ENCODE measurements around the gene PRKX. TPM values are rescaled to one million over a fixed set of nuclear protein-coding genes. Genes with fewer than 3 reads are reported as not detected.
"Not testable (repeated sequence)": the region's sequence is repeated elsewhere in the genome, so short reads cannot be mapped to it uniquely, and the experiment has no call there.

PRKX gene
- total RNA-seq, 2 experiments from 2014 or later = 89.5 to 90.9 TPM

- H3K9me3 Mint-ChIP-seq; CTCF ChIA-PET; H3K4me3 Mint-ChIP-seq; H3K27me3 Mint-ChIP-seq; intact Hi-C loops (cut with micrococcal nuclease); DNase-seq; POLR2A ChIA-PET: not testable (repeated sequence)
- Mint-ChIP-seq H3K27ac (peak overlapping the region; percentile 73), H3K36me3 (peaks cover 28% of the 10 kb centered on the region), H3K4me1 (ENCODE audit: low read depth) (peaks cover 68% of the 10 kb centered on the region)
Observed at GRCh38 chrX:3703251-3703650, 10.2 kb downstream of the PRKX start.

DNA sequence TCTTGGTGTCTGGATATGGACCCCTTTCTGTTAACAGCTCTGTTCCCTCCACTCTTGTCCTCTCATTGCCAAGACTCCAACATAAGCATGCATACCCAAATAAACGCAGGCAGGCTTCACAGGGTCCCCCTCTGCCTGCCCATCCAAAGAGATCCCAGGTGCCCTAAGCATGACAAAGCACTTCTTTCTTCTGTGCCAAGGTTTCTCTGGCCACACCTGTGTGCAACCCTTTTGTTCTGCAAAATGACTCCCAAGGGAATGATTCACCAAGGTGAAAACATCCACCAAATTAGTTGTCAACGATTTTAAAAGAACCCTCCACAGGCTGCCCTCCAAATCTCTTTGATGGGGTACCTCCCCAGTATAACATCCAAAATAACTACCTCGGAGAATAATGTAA is 11.4 kb downstream of the PRKX start:
- H3K9me3 Mint-ChIP-seq; intact Hi-C loops (cut with micrococcal nuclease); CTCF ChIA-PET; H3K27me3 Mint-ChIP-seq; H3K4me3 Mint-ChIP-seq; DNase-seq: not testable (repeated sequence)
- Mint-ChIP-seq H3K4me1 (ENCODE audit: low read depth) (peaks cover 64% of the 10 kb centered on the region), H3K36me3 (peaks cover 27% of the 10 kb centered on the region), H3K27ac (peak overlapping the region; percentile 86)
- POLR2A ChIA-PET = interaction anchor here (1.1 kb wide), 1 partner anchor 10 kb away, joined by 3 read pairs; no protein-coding TSS in a partner anchor

GRCh38 chrX:3701445-3701928 is 12.0 kb downstream of the PRKX start:
- H3K27me3 Mint-ChIP-seq = not testable (repeated sequence)
- POLR2A ChIA-PET = interaction anchor here (1.1 kb wide), 1 partner anchor 10 kb away, joined by 3 read pairs; no protein-coding TSS in a partner anchor
- H3K4me1 Mint-ChIP-seq (ENCODE audit: low read depth) = peaks cover 60% of the 10 kb centered on the region

DNA sequence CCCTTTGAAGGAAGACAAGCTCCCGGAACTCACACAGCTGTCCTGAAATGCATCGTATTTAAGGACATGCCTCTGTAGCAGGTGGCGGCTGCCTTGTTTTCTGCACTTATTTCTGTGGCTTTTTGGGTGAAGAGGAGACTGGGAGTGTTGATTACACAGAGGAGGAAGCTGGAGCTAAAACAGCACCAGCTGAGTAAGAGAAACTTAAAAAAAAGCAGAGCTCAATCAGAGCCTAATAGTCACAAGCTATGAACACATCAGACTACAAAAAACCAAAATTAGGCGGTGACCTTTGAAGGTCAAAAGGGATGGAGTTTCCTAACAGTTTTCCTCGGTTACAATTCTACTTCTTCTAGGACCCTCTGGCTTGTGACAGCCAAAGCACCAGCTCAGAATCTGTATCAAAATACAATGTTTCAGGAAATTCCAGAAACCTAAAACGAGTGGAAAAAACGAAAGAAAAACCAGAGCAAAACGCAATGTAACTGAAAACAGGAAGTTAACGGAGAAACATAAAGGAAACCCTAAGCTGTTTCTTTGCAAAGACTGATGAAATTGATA is 13.5 kb downstream of the PRKX start:
- no peak for DNase-seq
- H3K9me3 Mint-ChIP-seq = no peaks in the 10 kb centered on the region
- peak overlapping the region; percentile 91 for H3K27ac Mint-ChIP-seq
- H3K36me3 Mint-ChIP-seq = peaks cover 17% of the 10 kb centered on the region
- H3K27me3 Mint-ChIP-seq = no peaks in the 10 kb centered on the region
- H3K4me3 Mint-ChIP-seq = peak overlapping the region; percentile 76
- H3K4me1 Mint-ChIP-seq (ENCODE audit: low read depth) = peaks cover 61% of the 10 kb centered on the region
- intact Hi-C loops (cut with micrococcal nuclease) = no loop called here
- CTCF ChIA-PET = interaction anchor here (1.3 to 1.6 kb wide), 3 partner anchors 12 to 112 kb away, joined by 3 to 7 read pairs (median 5); no protein-coding TSS in a partner anchor
- POLR2A ChIA-PET = no interaction called here

More at GRCh38 chrX:3701445-3701928, 12.0 kb downstream of the PRKX start:
- DNase-seq; CTCF ChIA-PET; intact Hi-C loops (cut with micrococcal nuclease); H3K9me3 Mint-ChIP-seq: not testable (repeated sequence)
- Mint-ChIP-seq H3K36me3 (peaks cover 23% of the 10 kb centered on the region), H3K4me3 (peak overlapping the region; percentile 37), H3K27ac (peak overlapping the region; percentile 91)

DNA sequence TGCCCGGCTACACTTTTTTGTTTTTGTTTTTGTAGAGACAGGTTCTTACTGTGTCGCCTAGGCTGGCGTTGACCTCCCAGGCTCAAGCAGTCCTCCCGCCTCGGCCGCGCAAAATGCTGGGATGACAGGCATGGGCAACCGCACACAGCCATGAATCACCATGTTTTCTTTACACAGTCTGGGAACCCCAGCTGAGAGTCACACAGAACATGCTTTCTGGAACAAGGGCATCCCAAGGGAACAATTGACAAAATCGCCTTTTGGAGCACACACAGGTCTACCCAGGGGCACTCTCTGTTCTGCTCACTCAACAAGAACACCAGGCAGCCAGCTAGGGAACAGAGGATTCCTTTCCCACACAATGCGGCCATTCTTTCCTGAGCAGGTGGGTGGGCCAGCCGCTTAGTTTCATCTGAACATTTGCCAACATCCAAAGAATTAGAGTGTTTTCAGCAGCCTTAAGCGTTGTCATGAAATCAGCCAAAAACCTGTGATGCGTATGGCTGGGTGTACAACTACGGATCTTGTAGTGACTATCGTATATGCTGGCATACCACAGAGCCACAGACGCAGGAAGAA is 15.7 kb downstream of the PRKX start:
- Mint-ChIP-seq H3K4me1 (ENCODE audit: low read depth) (peaks cover 55% of the 10 kb centered on the region), H3K4me3 (no peak overlapping the region), H3K27me3 (no peaks in the 10 kb centered on the region), H3K36me3 (peaks cover 4% of the 10 kb centered on the region), H3K9me3 (no peaks in the 10 kb centered on the region), H3K27ac (peak overlapping the region; percentile 42)
- intact Hi-C loops (cut with micrococcal nuclease) = no loop called here
- ChIA-PET POLR2A (no interaction called here), CTCF (no interaction called here)
- no peak for DNase-seq

GRCh38 chrX:3697220-3697684 is 16.2 kb downstream of the PRKX start:
- Mint-ChIP-seq H3K4me1 (ENCODE audit: low read depth) (peaks cover 53% of the 10 kb centered on the region), H3K4me3 (no peak overlapping the region), H3K36me3 (peaks cover 4% of the 10 kb centered on the region), H3K9me3 (no peaks in the 10 kb centered on the region), H3K27ac (peak overlapping the region; percentile 14), H3K27me3 (no peaks in the 10 kb centered on the region)
- ChIA-PET CTCF (no interaction called here), POLR2A (no interaction called here)
- intact Hi-C loops (cut with micrococcal nuclease) = no loop called here
- no peak for DNase-seq

DNA sequence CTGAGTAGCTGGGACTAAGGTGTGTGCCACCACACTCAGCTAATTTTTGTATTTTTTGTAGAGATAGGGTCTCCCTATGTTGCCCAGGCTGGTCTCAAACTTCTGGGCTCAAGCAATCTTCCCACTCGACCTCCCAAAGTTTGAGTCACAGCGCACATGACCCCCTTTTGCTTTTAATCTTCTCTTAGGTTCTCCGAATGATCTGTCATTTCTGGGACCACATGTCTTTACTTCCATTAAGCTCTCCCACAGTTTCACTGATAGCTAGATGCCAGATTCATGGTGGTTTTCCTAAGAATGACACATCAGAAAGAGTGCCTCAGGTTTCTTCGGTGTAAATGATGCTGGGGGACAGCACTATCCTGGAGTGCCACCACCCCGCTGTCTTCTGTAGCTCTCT is 17.9 kb downstream of the PRKX start:
- Mint-ChIP-seq H3K27me3 (no peaks in the 10 kb centered on the region), H3K9me3 (no peaks in the 10 kb centered on the region), H3K4me3 (no peak overlapping the region), H3K4me1 (ENCODE audit: low read depth) (peaks cover 50% of the 10 kb centered on the region), H3K36me3 (peaks cover 2% of the 10 kb centered on the region), H3K27ac (peak overlapping the region; percentile 67)
- intact Hi-C loops (cut with micrococcal nuclease) = no loop called here
- ChIA-PET CTCF (no interaction called here), POLR2A (interaction anchor here (0.6 to 1.0 kb wide), 2 partner anchors 16 to 43 kb away, joined by 3 to 4 read pairs; no protein-coding TSS in a partner anchor)
- no peak for DNase-seq

DNA sequence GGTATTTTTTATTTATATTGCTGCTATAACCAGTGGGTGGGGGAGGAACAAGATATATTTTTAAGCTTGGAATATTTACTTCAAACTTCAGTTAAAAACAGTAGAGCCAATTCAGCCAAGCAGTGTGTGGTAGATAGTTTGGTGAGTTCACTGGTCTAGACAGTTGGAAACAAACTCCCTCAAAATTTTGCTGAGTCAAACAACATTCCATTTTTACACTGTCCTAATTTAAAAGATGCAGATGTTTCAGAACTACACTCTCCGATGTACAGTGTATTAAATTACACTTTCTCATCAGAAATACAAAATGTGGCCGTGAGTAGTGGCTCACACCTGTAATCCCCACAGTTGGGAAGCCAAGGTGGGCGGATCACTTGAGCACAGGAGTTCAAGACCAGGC is 23.3 kb downstream of the PRKX start:
- no peaks in the 10 kb centered on the region for H3K36me3 Mint-ChIP-seq
- no peak overlapping the region for H3K27ac Mint-ChIP-seq
- peaks cover 36% of the 10 kb centered on the region for H3K4me1 Mint-ChIP-seq (ENCODE audit: low read depth)
- H3K4me3 Mint-ChIP-seq = no peak overlapping the region
- ChIA-PET POLR2A (no interaction called here), CTCF (no interaction called here)
- DNase-seq = no peak
- H3K27me3 Mint-ChIP-seq = no peaks in the 10 kb centered on the region
- intact Hi-C loops (cut with micrococcal nuclease) = no loop called here
- H3K9me3 Mint-ChIP-seq = no peaks in the 10 kb centered on the region

- peaks cover 31% of the 10 kb centered on the region for H3K4me1 Mint-ChIP-seq (ENCODE audit: low read depth)
- H3K4me3 Mint-ChIP-seq; H3K27me3 Mint-ChIP-seq; POLR2A ChIA-PET; H3K9me3 Mint-ChIP-seq; H3K36me3 Mint-ChIP-seq; DNase-seq; CTCF ChIA-PET; intact Hi-C loops (cut with micrococcal nuclease); H3K27ac Mint-ChIP-seq: not testable (repeated sequence)
Observed at GRCh38 chrX:3683236-3683635, 30.2 kb downstream of the PRKX start.

DNA sequence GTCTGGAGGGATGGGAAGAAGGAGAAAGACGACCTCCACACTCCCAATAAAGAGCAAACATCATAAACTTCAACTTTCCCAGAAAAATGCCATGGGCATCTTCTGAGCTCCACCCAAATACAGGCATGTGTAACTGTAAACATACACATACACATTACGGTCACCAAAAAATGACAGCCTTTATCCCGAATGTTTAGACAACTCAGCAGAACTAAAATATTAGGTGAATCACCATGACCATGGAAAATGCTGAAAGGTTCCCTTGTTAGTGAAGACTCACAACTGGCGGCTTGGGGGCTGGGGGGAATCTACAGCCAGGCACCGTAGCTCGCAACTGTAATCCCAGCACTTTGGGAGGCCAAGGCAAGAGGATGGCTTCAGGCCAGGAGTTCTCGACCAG is 33.0 kb downstream of the PRKX start:
- no peak for DNase-seq
- Mint-ChIP-seq H3K27me3 (no peaks in the 10 kb centered on the region), H3K27ac (no peak overlapping the region), H3K9me3 (no peaks in the 10 kb centered on the region), H3K4me1 (ENCODE audit: low read depth) (peaks cover 31% of the 10 kb centered on the region), H3K36me3 (peaks cover 6% of the 10 kb centered on the region), H3K4me3 (no peak overlapping the region)
- intact Hi-C loops (cut with micrococcal nuclease) = no loop called here
- CTCF ChIA-PET = no interaction called here
- POLR2A ChIA-PET = no interaction called here

GRCh38 chrX:3679669-3680068 is 33.8 kb downstream of the PRKX start:
- intact Hi-C loops (cut with micrococcal nuclease) = no loop called here

GRCh38 chrX:3678328-3678727 is 35.1 kb downstream of the PRKX start:
- Mint-ChIP-seq H3K27me3 (no peaks in the 10 kb centered on the region), H3K4me3 (no peak overlapping the region), H3K27ac (no peak overlapping the region), H3K36me3 (peaks cover 15% of the 10 kb centered on the region), H3K9me3 (no peaks in the 10 kb centered on the region), H3K4me1 (ENCODE audit: low read depth) (peaks cover 29% of the 10 kb centered on the region)
- DNase-seq = no peak
- CTCF ChIA-PET = no interaction called here
- POLR2A ChIA-PET = no interaction called here
- intact Hi-C loops (cut with micrococcal nuclease) = no loop called here

More at GRCh38 chrX:3679669-3680068, 33.8 kb downstream of the PRKX start:
- no peaks in the 10 kb centered on the region for H3K9me3 Mint-ChIP-seq
- peaks cover 8% of the 10 kb centered on the region for H3K36me3 Mint-ChIP-seq
- POLR2A ChIA-PET = no interaction called here
- no peak overlapping the region for H3K27ac Mint-ChIP-seq
- CTCF ChIA-PET = no interaction called here
- peaks cover 29% of the 10 kb centered on the region for H3K4me1 Mint-ChIP-seq (ENCODE audit: low read depth)
- no peak overlapping the region for H3K4me3 Mint-ChIP-seq
- no peak for DNase-seq
- no peaks in the 10 kb centered on the region for H3K27me3 Mint-ChIP-seq

- intact Hi-C loops (cut with micrococcal nuclease) = no loop called here
- Mint-ChIP-seq H3K4me3 (no peak overlapping the region), H3K27me3 (no peaks in the 10 kb centered on the region), H3K36me3 (peaks cover 24% of the 10 kb centered on the region), H3K4me1 (ENCODE audit: low read depth) (peaks cover 25% of the 10 kb centered on the region), H3K9me3 (no peaks in the 10 kb centered on the region), H3K27ac (no peak overlapping the region)
- no peak for DNase-seq
- ChIA-PET CTCF (no interaction called here), POLR2A (no interaction called here)
Observed at GRCh38 chrX:3674881-3675280, 38.6 kb downstream of the PRKX start.
